Neural progenitor cell (in vitro differentiated cells): Measurements from ENCODE around the gene PLAAT4. TPM values are rescaled to one million over a fixed set of nuclear protein-coding genes. Genes with fewer than 3 reads are reported as not detected.

Experiments
- DNase-seq: peaks from one replicate; pipeline ENCODE4 v3.0.0-alpha.2; 2016; ENCODE audit warnings: low spot score
- H2AFZ ChIP-seq: fragments of 200-600 bp; sonication (generic); replicated peaks from 2 replicates; pipeline ENCODE4 v1.6.1; 2016; ENCODE audit warnings: antibody characterized with exemption
- H3F3A ChIP-seq: fragments of 200-600 bp; sonication (generic); 2 replicates; pipeline ENCODE4 v1.6.1; 2016; ENCODE audit warnings: antibody characterized with exemption, low read depth
- H3K27ac ChIP-seq: fragments of 200-600 bp; sonication (generic); 2 replicates; pipeline ENCODE4 v1.5.1; 2016; ENCODE audit warnings: mild to moderate bottlenecking
- H3K27me3 ChIP-seq: fragments of 200-600 bp; sonication (generic); 2 replicates; pipeline ENCODE4 v1.6.1; 2016; ENCODE audit warnings: mild to moderate bottlenecking, moderate library complexity
- H3K36me3 ChIP-seq: fragments of 200-600 bp; sonication (generic); 2 replicates; pipeline ENCODE4 v1.5.1; 2016
- H3K4me1 ChIP-seq: fragments of 200-600 bp; sonication (generic); 2 replicates; pipeline ENCODE4 v1.6.1; 2016; ENCODE audit warnings: mixed run types
- H3K4me2 ChIP-seq: fragments of 200-600 bp; sonication (generic); 2 replicates; pipeline ENCODE4 v1.6.1; 2016
- H3K4me3 ChIP-seq: fragments of 200-600 bp; sonication (generic); 2 replicates; pipeline ENCODE4 v1.5.1; 2016
- H3K79me2 ChIP-seq: fragments of 200-600 bp; sonication (generic); 2 replicates; pipeline ENCODE4 v1.6.1; 2016; ENCODE audit warnings: low read depth
- H3K9ac ChIP-seq: fragments of 200-600 bp; sonication (generic); 2 replicates; pipeline ENCODE4 v1.6.1; 2016
- H3K9me3 ChIP-seq: fragments of 200-600 bp; sonication (generic); 2 replicates; pipeline ENCODE4 v1.5.1; 2016; ENCODE audit warnings: low read depth
- H4K20me1 ChIP-seq: fragments of 200-600 bp; sonication (generic); 2 replicates; pipeline ENCODE4 v1.6.1; 2016; ENCODE audit warnings: low read depth
- H3K27ac Mint-ChIP-seq: 3 replicates; pipeline ENCODE4 v1.8.0; 2021; ENCODE audit warnings: mixed read lengths
- H3K27me3 Mint-ChIP-seq: 2 replicates; pipeline ENCODE4 v1.8.0; 2022; ENCODE audit warnings: low read depth, mild to moderate bottlenecking, inconsistent platforms, moderate library complexity, mixed read lengths; ENCODE audit not compliant: insufficient read depth
- H3K36me3 Mint-ChIP-seq: 3 replicates; pipeline ENCODE4 v1.8.0; 2021; ENCODE audit warnings: mixed read lengths
- H3K4me1 Mint-ChIP-seq: 3 replicates; pipeline ENCODE4 v1.8.0; 2021; ENCODE audit warnings: mixed read lengths
- H3K4me3 Mint-ChIP-seq: 3 replicates; pipeline ENCODE4 v1.8.0; 2021; ENCODE audit warnings: mild to moderate bottlenecking, moderate library complexity, mixed read lengths
- H3K9me3 Mint-ChIP-seq: 3 replicates; pipeline ENCODE4 v1.8.0; 2020; ENCODE audit warnings: mixed read lengths
- EZH2 ChIP-seq: fragments of 200-600 bp; sonication (generic); IDR thresholded peaks from 2 replicates; pipeline ENCODE4 v1.6.1; 2017; ENCODE audit warnings: antibody characterized with exemption, mild to moderate bottlenecking, moderate library complexity
- EZH2phosphoT487 ChIP-seq: fragments of 200-600 bp; sonication (generic); IDR thresholded peaks from 2 replicates; pipeline ENCODE4 v1.6.1; 2017; ENCODE audit warnings: antibody characterized with exemption
- total RNA-seq: library from RNA; depleted of rRNA; stranded (reverse); fragments of >200 nt; gene quantifications from 2 replicates; pipeline ENCODE4 v1.2.3, GENCODE V29; 2015; ENCODE audit warnings: low replicate concordance
- TF ChIP-seq, protein P1 (sequence below): fragments of 200-600 bp; sonication (generic); IDR thresholded peaks from 2 replicates; pipeline ENCODE4 v1.5.1; 2017; ENCODE audit warnings: antibody characterized with exemption, mild to moderate bottlenecking

PLAAT4 gene
- total RNA-seq, 1 donor from 2014 or later: not detected

GRCh38 chr11:63560506-63561180 is 24.0 kb downstream of the PLAAT4 start:
- H3K4me3 ChIP-seq: no peak overlapping the region

DNA sequence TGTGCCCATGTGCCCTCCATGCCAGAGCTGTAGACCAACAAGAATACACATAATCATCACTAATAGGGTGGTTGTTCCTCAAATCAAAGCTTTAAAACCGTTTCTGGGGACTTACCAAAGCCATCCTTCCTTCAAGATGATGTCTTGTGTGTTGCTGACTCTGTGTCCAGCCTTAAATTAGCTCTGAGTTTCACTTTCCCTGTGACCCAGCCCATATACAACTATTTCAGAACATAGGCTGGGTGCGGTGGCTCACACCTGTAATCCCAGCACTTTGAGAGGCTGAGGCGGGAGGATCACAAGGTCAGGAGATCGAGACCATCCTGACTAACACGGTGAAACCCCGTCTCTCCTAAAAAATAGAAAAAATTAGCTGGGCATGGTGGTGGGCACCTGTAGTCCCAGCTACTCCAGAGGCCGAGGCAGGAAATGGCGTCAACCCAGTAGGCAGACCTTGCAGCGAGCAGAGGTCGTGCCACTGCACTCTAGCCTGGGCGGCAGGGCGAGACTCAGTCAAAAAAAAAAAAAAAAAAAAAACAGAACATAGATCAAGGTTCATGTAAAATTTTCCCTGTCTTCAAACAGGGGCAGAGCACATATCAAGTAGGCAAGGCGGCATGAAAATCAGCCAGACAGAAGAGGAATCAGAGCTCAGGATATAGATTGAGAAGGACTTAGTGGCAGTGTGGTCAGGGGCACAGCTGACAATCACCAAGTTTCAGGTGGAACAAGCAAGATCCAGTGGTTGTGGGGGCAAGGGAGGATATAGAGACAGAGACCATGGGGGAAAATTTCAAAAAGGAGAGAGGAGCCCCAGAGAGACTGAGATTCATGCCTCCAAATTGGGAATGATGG is 26.8 kb downstream of the PLAAT4 start, which contains the start of gene PLAAT2:
Gene PLAAT2, minus strand, starts transcription at position 179 of the 855 bp plus-strand sequence. Its CDS starts 55 bp downstream, at position 124.
- no peaks in the 10 kb centered on the region for H3K9me3 Mint-ChIP-seq
- Histone ChIP-seq H3K9me3 (no peaks in the 10 kb centered on the region), H3K4me1 (no peaks in the 10 kb centered on the region), H4K20me1 (no peaks in the 10 kb centered on the region), H3K27me3 (no peaks in the 10 kb centered on the region), H3K4me3 (no peak within 1 kb of the TSS), H3K79me2 (no peaks in the 10 kb centered on the region), H3K36me3 (no peaks in the 10 kb centered on the region), H3K27ac (no peak within 1 kb of the TSS), H3F3A (no peaks in the 10 kb centered on the region), H3K9ac (no peak within 1 kb of the TSS), H2AFZ (no peak within 1 kb of the TSS), H3K4me2 (no peak within 1 kb of the TSS)
- no peak for DNase-seq
- H3K4me3 Mint-ChIP-seq: peak within 1 kb of the TSS; percentile 0
- peak within 1 kb of the TSS; percentile 10 for H3K27ac Mint-ChIP-seq
- H3K36me3 Mint-ChIP-seq: no peaks in the 10 kb centered on the region
- peaks cover 10% of the 10 kb centered on the region for H3K27me3 Mint-ChIP-seq
- peaks cover 24% of the 10 kb centered on the region for H3K4me1 Mint-ChIP-seq
- TF ChIP-seq EZH2phosphoT487 (no peak), EZH2 (no peak)
- TF ChIP-seq, protein P1, sequence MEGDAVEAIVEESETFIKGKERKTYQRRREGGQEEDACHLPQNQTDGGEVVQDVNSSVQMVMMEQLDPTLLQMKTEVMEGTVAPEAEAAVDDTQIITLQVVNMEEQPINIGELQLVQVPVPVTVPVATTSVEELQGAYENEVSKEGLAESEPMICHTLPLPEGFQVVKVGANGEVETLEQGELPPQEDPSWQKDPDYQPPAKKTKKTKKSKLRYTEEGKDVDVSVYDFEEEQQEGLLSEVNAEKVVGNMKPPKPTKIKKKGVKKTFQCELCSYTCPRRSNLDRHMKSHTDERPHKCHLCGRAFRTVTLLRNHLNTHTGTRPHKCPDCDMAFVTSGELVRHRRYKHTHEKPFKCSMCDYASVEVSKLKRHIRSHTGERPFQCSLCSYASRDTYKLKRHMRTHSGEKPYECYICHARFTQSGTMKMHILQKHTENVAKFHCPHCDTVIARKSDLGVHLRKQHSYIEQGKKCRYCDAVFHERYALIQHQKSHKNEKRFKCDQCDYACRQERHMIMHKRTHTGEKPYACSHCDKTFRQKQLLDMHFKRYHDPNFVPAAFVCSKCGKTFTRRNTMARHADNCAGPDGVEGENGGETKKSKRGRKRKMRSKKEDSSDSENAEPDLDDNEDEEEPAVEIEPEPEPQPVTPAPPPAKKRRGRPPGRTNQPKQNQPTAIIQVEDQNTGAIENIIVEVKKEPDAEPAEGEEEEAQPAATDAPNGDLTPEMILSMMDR: no peak

More at GRCh38 chr11:63560506-63561180, 24.0 kb downstream of the PLAAT4 start:
- TF ChIP-seq, protein P1: no peak
- no peak for TF ChIP-seq EZH2phosphoT487
- no peak for TF ChIP-seq EZH2
- H3K4me2 ChIP-seq: no peak overlapping the region
- DNase-seq: no peak
- Mint-ChIP-seq H3K4me3 (no peak overlapping the region), H3K36me3 (no peaks in the 10 kb centered on the region), H3K27ac (no peak overlapping the region), H3K4me1 (peaks cover 15% of the 10 kb centered on the region), H3K27me3 (peaks cover 12% of the 10 kb centered on the region), H3K9me3 (no peaks in the 10 kb centered on the region)
- no peak overlapping the region for H3K9ac ChIP-seq
- H3F3A ChIP-seq: no peaks in the 10 kb centered on the region
- H2AFZ ChIP-seq: no peak overlapping the region
- H3K9me3 ChIP-seq: no peaks in the 10 kb centered on the region
- no peaks in the 10 kb centered on the region for H3K79me2 ChIP-seq
- H3K4me1 ChIP-seq: no peaks in the 10 kb centered on the region
- H3K27ac ChIP-seq: no peak overlapping the region
- no peaks in the 10 kb centered on the region for H4K20me1 ChIP-seq
- no peaks in the 10 kb centered on the region for H3K27me3 ChIP-seq
- H3K36me3 ChIP-seq: no peaks in the 10 kb centered on the region

DNA sequence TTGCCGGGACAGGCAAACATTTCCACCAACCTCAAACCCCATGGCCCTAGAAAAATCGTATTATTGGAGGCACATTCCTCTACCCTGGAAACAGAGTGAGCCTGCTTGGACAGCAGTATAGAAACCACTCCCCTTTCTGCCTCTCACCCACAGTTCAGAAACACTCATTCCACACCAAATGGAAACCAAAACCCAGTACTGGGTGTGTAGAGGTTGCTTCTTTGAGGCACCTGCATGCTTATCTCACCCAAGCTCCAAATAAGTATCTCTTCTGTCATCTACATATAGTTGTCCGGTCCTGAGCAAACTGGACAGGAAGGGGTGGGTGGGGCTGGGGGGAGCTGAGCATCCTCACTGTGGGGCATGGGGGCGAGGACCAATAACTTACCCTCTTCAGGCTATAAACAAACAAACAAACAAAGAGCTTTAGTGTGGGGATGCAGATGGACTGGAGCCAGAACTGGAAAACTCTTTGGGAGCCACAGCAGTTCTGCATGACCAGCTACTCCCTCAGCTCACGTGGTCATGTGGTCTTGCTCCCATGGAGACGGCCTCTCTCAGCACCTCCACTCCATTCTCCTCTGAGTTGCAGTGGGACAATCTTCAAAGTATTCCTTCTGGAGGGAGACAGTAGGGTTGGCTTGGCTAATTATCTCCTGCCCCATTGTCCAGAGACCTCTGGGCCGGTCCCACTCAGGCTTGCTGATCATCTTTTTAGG is 27.6 kb downstream of the PLAAT4 start:
- no peaks in the 10 kb centered on the region for H3K9me3 ChIP-seq
- no peaks in the 10 kb centered on the region for H3F3A ChIP-seq
- H3K27ac Mint-ChIP-seq: peak overlapping the region; percentile 50
- no peaks in the 10 kb centered on the region for H3K27me3 ChIP-seq
- no peak overlapping the region for H2AFZ ChIP-seq
- no peaks in the 10 kb centered on the region for H3K9me3 Mint-ChIP-seq
- no peak overlapping the region for H3K27ac ChIP-seq
- H3K9ac ChIP-seq: no peak overlapping the region
- H3K4me3 Mint-ChIP-seq: peak overlapping the region; percentile 0
- no peaks in the 10 kb centered on the region for H3K4me1 ChIP-seq
- no peaks in the 10 kb centered on the region for H3K79me2 ChIP-seq
- H3K4me2 ChIP-seq: no peak overlapping the region
- H3K27me3 Mint-ChIP-seq: peaks cover 10% of the 10 kb centered on the region
- no peaks in the 10 kb centered on the region for H4K20me1 ChIP-seq
- H3K36me3 ChIP-seq: no peaks in the 10 kb centered on the region
- H3K36me3 Mint-ChIP-seq: no peaks in the 10 kb centered on the region
- peaks cover 24% of the 10 kb centered on the region for H3K4me1 Mint-ChIP-seq
- TF ChIP-seq EZH2 (no peak), EZH2phosphoT487 (no peak)
- TF ChIP-seq, protein P1: no peak
- DNase-seq: no peak
- H3K4me3 ChIP-seq: no peak overlapping the region
